Hematopoietic multipotent progenitor cell treated with erythropoietin and hydrocortisone succinate and interleukin-3 and kit ligand, for 4 days (in vitro differentiated cells): Measurements from ENCODE around the gene PRSS22.

ENCODE experiments used
- DNase-seq: peaks from one replicate; pipeline ENCODE4 v3.0.0-alpha.2; 2015

The PRSS22 gene

DNA sequence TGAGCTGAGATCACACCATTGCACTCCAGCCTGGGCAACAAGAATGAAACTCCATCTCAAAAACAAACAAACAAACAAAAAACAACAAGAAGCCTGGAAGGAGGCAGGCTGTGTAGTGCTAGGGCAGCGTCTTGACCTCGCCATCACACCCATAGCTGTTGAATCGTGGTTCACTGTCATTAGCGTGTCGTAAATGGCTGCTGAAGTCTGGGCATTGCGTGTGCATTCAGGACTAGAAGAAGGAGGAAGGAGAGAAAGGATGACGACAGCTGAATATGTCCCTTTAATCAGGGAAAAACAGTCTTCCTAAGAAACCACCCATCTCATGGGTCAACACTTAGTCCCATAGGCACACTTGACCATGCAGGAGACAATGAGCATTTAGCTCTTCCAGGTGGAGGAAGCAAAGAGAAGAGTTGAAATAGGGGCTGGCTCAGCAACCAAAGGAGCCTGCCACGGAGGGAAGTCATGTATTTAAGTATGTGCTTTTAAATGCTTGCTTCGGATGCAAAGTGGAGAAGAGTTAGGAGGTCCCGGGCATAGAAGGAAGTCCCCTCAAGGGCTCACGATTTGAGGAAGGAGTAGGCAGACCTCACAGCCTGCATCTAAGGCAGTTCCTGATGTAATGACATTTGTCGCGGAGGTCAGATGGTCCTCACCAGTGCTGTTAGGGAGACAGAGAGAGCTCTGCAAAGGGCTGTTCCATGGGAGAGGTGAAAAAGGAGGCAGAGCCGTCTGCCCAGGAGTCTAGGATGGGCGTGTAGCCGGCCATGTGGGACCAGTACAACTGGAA, 8.8 kb downstream of the PRSS22 start:
- DNase-seq = no peak

DNA sequence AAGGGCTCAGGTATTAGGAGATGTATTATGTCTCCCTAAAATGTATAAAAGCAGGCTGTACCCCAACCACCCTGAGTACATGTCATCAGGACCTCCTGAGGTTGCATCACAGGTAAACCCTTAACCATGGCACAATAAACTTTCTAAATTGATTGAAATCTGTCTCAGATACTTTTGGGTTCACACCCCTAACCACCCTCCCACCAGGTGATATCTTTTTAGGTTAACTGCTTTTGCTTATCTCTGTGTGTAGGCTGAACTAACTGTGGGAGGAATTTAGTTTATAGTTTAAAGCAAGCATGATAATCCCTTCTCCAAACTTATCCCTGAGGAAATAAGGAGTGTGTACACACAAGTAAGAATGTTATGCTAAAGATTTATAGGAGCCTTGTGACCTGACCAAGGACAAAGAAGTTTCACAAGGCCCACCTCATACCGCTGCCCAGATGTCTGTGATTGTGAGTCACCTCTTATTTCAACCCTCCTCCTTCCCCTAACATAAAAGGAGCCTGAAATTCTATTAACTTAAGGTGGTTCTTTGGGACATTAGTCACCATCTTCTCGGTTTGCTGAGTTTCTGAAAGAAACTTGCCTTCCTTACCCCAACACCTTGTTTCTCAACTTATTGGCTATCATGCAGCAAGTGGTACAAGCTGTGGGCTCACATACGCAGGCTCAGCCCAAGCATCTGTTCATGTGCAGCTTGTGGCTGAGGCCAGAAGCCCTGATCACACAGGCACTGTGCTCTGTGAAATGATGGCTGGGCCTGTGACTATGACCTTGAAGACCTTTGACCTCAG, 11.3 kb downstream of the PRSS22 start:
- no peak for DNase-seq

DNA sequence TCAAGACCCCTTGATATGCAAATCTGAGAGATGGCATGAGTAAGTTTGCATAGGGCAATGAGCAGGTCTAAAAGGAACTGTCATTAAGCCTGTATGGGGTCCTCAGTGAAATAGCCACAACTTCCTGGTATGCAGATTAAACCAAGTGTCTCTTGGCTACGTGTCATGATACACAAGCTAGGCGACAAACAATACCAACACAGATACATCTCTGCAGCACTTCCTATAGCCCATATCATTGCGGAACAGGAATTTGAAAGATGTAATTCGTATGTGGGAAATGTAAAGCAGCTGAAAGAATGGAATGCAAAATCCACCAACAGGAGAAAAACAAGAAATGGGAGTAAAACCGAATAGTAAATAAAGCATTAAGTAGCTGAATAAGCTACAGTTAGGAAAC, 12.9 kb downstream of the PRSS22 start:
- no peak for DNase-seq

DNA sequence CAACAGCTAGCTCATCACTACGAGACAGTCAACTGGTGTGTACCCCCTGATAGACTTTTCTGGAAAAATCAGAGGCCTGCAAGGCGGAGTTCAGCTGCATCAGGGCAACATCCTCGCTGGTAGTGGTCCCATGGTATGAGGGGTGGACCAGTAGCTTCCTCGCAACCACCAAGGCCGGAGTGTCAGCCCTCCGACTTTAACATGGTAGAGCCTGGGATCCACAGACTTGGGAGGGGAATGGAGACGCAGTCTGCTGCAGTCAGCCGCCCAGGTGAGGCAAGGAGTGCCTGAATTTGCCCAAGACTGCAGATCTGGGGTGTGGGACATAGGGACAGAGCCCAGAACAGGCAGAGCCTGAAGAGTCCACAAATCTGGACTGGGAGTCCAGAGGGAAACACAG, 14.4 kb downstream of the PRSS22 start:
- DNase-seq = no peak

DNA sequence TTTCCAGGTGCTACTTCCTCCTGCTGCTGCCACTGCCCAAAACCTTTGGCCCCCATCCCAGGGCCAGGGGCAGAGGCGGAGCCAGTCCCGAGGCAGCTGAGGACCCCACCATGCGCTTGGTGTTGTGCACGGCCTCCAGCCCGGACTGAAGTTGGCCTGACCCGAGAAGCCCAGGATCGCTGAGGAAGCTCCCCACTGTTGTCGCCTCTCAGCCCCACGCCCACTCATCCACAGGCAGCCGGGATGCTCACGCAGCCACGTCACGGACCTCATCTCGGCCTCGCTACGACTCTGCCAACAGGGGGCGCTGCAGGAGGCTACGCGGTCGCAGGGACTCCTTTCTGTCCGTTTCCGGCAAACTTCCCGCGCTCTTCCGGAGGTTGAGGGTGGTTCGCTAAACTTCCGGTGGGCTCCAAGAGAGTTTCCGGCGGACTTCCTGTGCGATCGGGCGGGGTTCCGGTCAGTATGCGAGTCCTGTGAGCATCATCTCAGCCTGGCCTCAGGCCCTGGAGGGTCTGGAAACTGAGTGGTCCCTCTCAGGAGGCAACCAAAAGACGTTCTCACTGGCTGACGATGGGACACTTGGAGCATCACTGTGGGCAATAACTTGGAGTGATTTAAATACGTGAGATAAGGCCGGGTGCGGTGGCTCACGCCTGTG, 15.5 kb downstream of the PRSS22 start:
- DNase-seq = peak; percentile 87

DNA sequence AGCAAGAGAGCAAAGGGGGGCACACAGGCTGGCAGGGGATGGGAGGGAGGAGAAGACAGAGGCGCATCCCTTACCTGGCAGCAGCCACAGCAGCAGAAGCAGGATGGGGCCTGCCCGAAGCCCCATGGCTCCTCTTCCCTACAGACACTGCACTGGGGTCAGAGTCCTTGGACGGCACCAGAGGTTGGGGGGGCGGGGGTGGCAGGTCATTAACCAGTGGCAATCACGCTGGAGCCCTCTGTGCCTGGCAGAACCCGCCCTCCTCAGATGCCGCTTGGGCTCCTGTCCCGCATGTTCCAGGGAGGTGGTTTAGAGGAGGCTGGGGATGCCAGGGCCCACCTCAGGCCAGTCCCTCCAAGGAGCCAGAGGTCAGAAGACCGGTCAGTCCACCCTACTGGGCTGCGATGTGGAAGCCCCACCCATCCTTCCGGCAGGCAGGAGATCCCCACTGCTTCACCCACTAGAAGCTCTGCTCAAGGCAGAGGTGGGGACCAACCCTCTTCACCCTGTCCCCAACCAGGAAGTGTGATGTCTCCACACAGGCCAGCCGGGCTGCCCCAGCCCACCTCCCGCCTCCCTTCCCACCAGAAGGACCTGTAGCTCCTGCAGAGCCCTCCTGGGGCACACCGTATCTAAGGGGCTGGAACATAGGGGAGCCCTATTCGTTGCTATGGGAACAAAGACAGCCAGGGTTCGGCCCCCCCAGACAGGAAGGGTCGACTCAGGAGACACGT, 16.2 kb downstream of the PRSS22 start:
- DNase-seq = no peak

DNA sequence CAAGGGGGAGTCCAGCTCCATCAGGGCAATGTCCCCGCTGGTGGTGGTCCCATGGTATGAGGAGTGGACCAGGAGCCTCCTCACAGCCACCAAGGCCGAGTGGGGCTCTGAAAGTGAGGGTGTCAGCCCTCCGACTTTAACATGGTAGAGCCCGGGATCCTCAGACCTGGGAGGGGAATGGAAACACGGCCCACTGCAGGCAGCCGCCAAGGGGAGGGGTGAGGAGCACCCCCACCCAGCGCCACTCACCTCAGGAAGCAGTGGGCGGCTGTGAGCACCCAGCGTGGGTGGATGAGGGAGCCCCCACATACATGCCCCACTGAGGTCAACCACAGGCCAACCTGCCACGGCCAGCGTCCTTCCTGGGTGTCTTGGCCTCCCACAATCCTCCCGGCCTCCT, 17.1 kb downstream of the PRSS22 start:
- DNase-seq = no peak

DNA sequence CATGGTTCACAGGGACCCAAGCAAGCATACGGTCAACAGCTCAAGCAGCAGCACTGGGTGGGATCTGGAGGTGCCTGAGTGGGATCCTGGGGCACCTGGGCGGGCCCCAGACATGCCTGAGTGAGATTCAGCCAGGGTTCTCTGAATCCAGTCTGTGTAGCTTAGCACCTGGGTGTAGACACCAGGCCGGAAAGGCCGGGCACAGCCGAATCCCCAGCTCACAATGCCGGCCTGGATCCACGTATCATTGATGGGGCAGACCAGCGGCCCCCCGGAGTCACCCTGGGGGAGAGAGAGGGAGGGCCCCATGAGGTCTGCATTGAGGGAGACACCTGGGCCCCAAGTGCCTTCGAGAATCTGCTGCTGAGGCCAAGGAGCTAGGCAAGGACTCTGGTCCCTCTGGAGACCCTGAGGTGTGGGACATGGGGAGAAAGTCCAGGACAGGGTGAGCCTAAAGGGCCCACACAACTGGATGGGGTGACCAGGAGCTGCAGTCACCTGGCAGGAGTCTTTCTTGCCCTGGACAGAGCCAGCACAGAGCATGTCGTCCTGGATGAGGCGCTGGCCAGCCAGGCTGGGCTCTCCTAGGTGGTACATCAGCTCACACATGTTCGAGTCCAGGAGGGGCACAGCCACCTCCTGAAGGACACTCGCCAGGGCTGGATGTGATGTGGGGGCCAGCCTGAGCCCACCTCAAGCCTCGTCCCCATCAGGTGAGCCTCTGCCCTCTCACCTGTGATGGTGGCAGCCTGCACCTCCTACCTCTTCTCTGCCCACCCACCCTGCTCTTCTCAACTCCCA, 18.1 kb downstream of the PRSS22 start:
- no peak for DNase-seq

DNA sequence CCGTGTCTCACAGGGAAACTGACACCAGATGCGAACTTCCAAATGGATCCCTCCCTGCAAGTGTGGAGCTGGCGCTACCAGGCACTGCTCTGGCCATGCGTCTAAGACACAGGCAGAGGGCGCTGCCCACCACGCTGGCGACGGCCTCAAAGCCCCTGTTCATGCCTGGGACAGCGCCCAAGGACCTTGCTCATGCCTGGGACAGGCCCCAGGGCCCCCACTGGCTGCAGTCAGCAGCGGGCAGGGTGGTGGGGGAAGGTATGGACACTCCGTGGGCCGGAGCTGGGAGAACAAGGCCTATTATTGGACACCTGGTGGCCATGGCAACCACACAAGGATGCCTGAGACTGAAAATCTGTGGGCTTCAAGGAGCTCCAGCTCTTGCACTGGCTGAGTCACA, 19.0 kb downstream of the PRSS22 start:
- DNase-seq = peak; percentile 83

DNA sequence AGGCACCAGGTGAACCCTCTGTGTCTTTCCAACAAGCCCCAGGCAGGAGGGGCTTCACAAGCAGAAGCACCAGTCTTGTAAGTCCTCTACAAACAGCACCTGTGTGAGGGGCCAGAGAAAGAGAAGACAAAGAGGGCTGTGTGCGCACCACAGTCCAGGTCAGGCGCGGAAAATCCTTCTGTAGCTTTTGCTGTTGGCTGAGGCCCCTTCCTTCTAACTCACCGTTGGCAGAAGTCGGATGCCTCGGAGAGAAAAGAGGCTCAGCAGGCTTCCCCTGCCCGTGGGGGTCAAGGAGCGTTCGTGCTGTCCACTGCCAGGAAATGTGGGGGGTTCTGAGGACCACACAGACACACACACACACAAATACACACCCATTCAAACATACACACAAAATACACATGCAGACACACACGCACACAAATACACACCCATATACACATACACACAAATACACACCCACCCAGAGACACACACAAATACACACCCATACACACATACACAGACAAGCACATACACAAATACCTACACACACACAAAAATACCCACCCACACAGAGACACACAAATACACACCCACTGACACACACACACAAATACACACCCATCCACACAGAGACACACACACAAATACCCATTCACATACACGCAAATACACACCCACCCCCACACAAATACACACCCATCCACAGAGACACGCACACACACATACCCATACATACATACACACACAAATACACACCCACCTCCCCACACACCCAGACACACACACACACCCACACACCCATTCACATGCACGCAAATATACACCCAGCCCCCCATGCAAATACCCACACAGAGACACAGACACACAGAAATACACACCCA, 21.1 kb downstream of the PRSS22 start:
- no peak for DNase-seq

DNA sequence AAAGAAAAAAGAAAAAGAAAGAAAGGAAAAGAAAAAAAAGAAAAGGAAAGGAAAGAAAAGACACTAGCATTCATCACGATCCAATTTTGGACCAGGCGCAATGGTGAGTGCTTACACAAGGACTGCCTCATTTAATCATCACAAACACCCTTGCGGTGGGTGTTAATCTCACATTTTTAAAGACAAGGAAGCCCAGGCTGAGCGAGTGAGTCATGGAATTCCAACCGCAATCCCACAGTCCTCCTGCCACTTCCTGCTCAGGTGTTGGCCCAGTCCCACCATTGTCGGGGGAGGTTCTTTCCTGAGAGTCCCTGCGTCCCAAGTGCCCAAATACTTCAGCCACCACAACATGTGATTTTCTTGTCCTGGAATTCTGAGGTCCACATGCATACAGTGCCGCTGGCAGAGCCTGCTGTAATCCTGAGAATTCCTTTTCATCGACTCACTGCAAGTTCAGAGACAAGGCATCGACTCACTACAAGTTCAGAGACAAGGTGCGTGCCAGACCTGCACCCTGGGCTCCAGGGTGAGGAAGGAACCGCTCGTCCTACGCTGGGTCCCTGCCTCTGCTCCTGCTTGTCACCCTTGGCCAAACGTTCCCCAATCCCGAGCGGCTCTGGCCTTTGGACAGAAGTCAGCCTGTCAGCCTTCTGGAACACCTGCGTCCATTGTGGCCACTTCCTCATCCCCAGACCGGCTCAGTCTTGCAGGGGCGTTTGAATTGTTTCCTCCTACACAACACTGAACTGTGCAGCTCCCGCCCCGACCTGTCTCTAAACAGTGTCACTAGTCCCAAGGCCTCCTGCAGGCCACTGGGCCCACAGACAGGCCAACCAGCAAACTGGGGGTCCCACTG, 22.1 kb downstream of the PRSS22 start:
- no peak for DNase-seq

DNA sequence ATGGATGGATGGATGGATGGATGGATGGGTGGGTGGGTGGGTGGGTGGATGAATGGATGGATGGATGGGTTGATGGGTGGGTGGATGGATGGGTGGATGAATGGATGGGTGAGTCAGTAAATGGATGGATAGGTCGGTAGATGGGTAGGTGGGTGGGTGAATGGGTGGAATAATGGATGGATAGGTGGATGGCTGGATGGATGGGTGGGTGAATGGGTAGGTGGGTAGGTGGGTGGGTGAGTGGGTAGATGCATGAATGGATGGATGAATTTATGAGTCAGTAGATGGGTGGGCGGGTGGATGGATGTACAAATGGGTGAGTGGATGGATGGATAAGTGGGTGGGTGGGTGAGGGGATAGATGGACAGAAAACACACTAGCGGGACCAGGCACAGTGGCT, 23.0 kb downstream of the PRSS22 start:
- no peak for DNase-seq

DNA sequence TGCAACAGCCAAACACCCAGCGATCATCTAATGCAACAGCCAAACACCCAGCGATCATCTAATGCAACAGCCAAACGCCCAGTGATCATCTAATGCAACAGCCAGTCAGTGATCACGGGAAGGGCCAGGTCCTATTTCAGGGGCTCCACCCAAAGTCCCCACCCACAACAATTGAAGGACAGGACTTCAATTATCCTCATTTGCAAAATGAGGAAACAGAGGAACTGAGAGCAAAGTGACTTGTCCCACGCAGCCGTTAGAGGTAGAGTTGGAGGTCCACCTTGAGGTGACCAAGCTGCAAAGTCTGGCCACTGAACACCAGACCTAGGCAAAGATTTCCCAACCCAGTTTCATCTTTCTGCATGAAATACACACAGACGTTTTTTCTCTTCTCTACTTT, 24.2 kb downstream of the PRSS22 start:
- no peak for DNase-seq

DNA sequence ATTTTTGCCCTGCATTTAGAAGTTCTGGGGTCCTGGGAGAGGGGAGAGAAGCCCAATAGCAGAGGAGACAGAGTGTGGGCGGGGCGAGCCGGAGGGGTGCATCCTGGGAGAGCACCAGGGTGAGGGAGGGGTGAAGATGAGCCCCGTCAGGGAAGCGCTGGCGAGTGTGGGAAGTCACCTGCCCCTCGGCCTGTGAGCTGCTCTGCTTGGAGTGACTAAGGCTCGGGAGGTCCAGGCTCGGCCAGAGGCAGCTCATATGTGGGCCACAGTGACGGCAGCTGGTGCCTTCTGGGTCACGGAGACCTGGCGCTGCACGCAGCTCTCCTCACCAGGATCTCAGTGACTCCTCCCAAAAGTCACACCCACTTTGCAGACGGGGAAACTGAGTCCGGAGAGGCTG, 26.8 kb downstream of the PRSS22 start:
- no peak for DNase-seq

DNA sequence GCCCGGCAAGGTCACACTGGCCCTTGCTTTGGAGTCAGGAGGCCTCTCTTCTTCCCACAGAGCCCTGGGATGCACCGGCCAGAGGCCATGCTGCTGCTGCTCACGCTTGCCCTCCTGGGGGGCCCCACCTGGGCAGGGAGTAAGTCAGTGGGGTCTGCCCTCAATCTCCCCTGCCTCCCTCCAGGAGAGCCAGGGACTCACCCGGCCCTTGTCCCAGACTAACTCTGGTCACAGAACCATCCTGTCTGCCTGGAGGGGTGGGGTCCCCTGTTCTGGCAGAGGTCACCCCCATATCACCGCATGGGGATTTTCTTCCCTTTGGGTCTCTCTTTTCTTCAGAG, 27.6 kb downstream of the PRSS22 start:
- no peak for DNase-seq

DNA sequence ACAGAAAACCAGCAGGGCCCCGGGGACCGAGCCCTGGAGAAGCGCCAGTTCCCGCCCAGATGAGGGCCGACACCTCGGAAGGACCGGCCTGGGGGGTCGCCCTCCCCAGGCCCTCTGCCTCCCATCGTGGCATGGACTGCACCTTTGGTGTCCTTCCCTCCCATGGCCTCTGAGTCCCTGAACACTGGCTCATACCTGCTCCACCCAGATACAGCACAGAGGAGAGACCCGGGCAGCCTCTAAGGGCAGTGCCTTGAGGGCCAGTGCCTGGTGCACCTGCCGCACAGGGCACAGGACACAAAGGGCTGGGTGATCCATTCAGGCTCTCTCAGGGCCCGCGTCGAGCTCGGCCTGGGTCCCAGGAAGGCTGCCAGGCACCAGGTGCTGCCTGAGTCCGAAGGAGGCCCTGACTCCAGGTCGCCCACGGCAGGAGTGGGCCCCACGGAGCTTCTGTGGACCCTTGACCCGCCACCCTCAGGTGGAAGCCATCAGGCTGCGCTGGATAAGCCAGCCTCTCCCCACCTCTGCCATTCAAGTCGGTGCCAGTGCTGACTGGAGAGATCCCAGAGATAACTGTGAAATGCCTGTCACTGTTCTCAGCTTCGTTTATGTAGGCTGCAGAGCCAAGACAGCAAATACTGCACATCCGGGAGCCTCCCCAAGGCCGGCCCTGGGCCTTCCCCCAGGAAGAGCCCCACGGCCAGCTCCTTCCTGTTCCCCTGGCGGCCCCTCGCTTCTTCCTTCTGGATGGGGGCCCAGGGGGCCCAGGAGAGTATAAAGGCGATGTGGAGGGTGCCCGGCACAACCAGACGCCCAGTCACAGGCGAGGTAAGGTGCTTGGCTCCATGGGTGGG, 28.2 kb downstream of the PRSS22 start, which contains the start of gene ZG16B:
ZG16B (plus strand) TSS at position 803 of the 854 bp plus-strand sequence. CDS start 139 bp downstream, outside the sequence.
- peak; percentile 20 for DNase-seq

DNA sequence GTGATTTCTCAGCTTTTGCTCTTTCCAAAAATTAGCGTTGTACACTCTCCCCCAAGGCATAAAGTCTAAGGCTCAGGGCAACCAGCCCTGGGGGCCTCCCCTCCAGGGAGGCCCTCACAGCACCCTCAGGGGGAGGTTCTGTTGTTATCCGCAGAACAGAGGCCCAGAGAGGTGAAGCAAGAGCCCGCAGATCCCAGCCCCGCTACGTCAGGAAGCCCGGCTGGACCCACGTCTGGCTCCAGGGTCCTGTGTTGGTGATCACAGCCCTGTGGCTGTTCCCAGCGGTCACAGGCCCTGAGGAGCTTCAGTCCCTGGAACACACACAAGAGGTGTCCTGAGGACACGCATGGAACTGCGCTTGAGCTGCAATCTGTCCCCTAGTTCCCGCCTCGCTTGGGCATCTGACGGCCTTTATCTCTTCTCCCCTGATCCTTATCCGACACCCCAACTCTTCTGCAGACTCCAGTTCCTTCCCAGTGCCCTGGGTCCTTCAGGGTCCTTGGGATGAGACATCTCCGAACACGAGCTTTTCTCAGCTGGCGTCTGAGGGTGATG, 29.0 kb downstream of the PRSS22 start:
- no peak for DNase-seq

DNA sequence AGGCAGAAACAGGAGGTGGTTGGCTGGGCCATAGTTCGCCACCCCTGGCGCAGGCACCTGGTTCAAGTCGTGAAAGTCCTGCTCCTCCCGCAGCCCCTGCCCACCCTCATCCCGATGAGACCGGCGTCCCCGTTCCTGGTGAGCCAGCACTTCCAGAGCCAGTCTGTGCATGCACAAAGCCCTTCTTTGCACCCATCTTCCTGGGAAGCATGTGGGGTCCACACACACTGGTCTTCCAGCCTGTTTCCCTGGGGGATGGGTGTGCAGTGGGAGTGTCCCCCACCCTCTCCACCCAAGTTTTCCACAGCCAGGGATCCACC, 29.5 kb downstream of the PRSS22 start:
- DNase-seq = no peak
